PC-3 (cell line): ENCODE measurements around the gene PAFAH2. TPM values are rescaled to one million over a fixed set of nuclear protein-coding genes. Genes with fewer than 3 reads are reported as not detected.

Experiments used
- ATAC-seq: fragments of 200-7000 bp; cut with Tn5 transposase; 2 replicates; pipeline ENCODE4 v1.9.1; 2020; ENCODE audit warnings: mild to moderate bottlenecking, moderate library complexity
- BruUV-seq: library from RNA; stranded (reverse); fragments of 400-500 nt; replicated peaks from 2 replicates; lab custom pipeline; 2021; lab: Mats Ljungman, UMichigan
- CTCF ChIA-PET: fragments of 300-600 bp; sonication (Branson Sonifier 250); formaldehyde crosslinking; loops from one replicate; lab custom pipeline; 2022; ENCODE audit warnings: antibody characterized with exemption; lab: Charles Lee
- POLR2A ChIA-PET: fragments of 300-600 bp; sonication (Branson Sonifier 250); formaldehyde crosslinking; loops from one replicate; lab custom pipeline; 2022; ENCODE audit warnings: antibody characterized with exemption; ENCODE audit not compliant: unreplicated experiment; lab: Charles Lee
- DNase-seq: peaks from one replicate; pipeline ENCODE4 v3.0.0-alpha.2; 2015
- H2AFZ ChIP-seq: fragments of 300-600 bp; sonication (generic); 2 replicates; pipeline ENCODE4 v1.6.0; 2016; ENCODE audit warnings: antibody characterized with exemption, low read length
- H3F3A ChIP-seq: fragments of 300-600 bp; sonication (generic); one replicate; pipeline ENCODE4 v1.6.0; 2017; ENCODE audit warnings: antibody characterized with exemption, low read length, control low read depth, mild to moderate bottlenecking; ENCODE audit not compliant: unreplicated experiment
- H3K27ac ChIP-seq: fragments of 300-600 bp; sonication (generic); 2 replicates; pipeline ENCODE4 v1.5.1; 2016; ENCODE audit warnings: mild to moderate bottlenecking, low read length
- H3K27me3 ChIP-seq: fragments of 300-600 bp; sonication (generic); 2 replicates; pipeline ENCODE4 v1.6.1; 2016; ENCODE audit warnings: low read length, mixed read lengths
- H3K36me3 ChIP-seq: fragments of 300-600 bp; sonication (generic); 2 replicates; pipeline ENCODE4 v1.6.1; 2016; ENCODE audit warnings: low read depth, mixed run types, low read length, mixed read lengths
- H3K4me1 ChIP-seq: fragments of 300-600 bp; sonication (generic); 2 replicates; pipeline ENCODE4 v1.5.1; 2016; ENCODE audit warnings: low read length; ENCODE audit not compliant: insufficient read depth
- H3K4me2 ChIP-seq: fragments of 300-600 bp; sonication (generic); 2 replicates; pipeline ENCODE4 v1.6.0; 2016; ENCODE audit warnings: low read length
- H3K4me3 ChIP-seq: fragments of 300-600 bp; sonication (generic); 2 replicates; pipeline ENCODE4 v1.5.1; 2016; ENCODE audit warnings: mild to moderate bottlenecking, low read length, mixed read lengths
- H3K79me2 ChIP-seq: fragments of 300-600 bp; sonication (generic); 2 replicates; pipeline ENCODE4 v1.6.1; 2017; ENCODE audit warnings: low read length, mixed read lengths
- H3K9ac ChIP-seq: fragments of 300-600 bp; sonication (generic); 2 replicates; pipeline ENCODE4 v1.6.0; 2016; ENCODE audit warnings: mild to moderate bottlenecking, low read length
- H3K9me2 ChIP-seq: fragments of 300-600 bp; sonication (generic); replicated peaks from 2 replicates; pipeline ENCODE4 v1.6.1; 2016; ENCODE audit warnings: mixed run types, low read length, mixed read lengths
- H3K9me3 ChIP-seq: fragments of 300-600 bp; sonication (generic); 2 replicates; pipeline ENCODE4 v1.6.1; 2016; ENCODE audit warnings: low read length, mixed read lengths
- H4K20me1 ChIP-seq: fragments of 300-600 bp; sonication (generic); 2 replicates; pipeline ENCODE4 v1.6.1; 2016; ENCODE audit warnings: low read length, mixed read lengths
- EZH2 ChIP-seq: fragments of 300-600 bp; sonication (generic); IDR thresholded peaks from one replicate; pipeline ENCODE4 v1.6.1; 2017; ENCODE audit warnings: antibody characterized with exemption, mild to moderate bottlenecking, low read length; ENCODE audit not compliant: unreplicated experiment
- EZH2phosphoT487 ChIP-seq: fragments of 300-600 bp; sonication (generic); IDR thresholded peaks from 2 replicates; pipeline ENCODE4 v1.6.1; 2018; ENCODE audit warnings: mild to moderate bottlenecking, antibody characterized with exemption, low read length, borderline replicate concordance
- intact Hi-C: fragments of 100-400 bp; cut with micrococcal nuclease; formaldehyde crosslinking; loops from 2 replicates; pipeline ENCODE4 v1.9.0; 2023
- total RNA-seq: library from RNA; depleted of rRNA; stranded (reverse); fragments of >200 nt; gene quantifications from 2 replicates; pipeline ENCODE4 v1.2.3, GENCODE V29; 2014
- TF ChIP-seq, protein P1 (sequence below): fragments of 300-600 bp; sonication (generic); conservative IDR thresholded peaks from 2 replicates; pipeline ENCODE4 v1.5.1; 2017; ENCODE audit warnings: antibody characterized with exemption, low read depth, mild to moderate bottlenecking, low read length

Gene PAFAH2
- total RNA-seq, 1 experiment from 2014 or later, result 9.0 TPM

DNA sequence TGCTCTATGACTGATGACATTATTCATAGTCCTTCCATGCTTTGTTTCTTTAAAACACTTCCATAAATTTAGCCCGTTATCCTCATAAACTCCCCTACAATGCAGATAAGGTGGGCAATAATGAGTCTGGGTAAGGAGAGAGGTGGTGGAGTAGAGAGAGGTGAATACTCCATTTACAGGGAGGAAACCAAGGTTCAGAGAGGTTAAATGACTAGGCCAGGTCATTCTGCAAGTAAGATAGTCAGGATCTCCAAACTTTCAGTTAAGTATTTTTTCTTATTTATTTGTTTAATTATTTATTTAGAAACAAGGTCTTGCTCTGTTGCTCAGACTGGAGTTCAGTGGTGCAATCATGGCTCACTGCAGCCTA is 26.1 kb downstream of the PAFAH2 start:
- Histone ChIP-seq H3K79me2 (no peaks in the 10 kb centered on the region), H3K4me3 (no peak overlapping the region), H2AFZ (no peak overlapping the region), H3K9me3 (no peaks in the 10 kb centered on the region), H4K20me1 (no peaks in the 10 kb centered on the region), H3F3A (no peaks in the 10 kb centered on the region), H3K4me1 (no peaks in the 10 kb centered on the region), H3K36me3 (peaks cover 3% of the 10 kb centered on the region), H3K9me2 (no peaks in the 10 kb centered on the region), H3K27me3 (no peaks in the 10 kb centered on the region), H3K4me2 (no peak overlapping the region), H3K9ac (no peak overlapping the region), H3K27ac (no peak overlapping the region)
- ATAC-seq (no peak), DNase-seq (no peak)
- BruUV-seq, result no TSS peak
- POLR2A ChIA-PET, result no interaction called here
- TF ChIP-seq, protein P1, sequence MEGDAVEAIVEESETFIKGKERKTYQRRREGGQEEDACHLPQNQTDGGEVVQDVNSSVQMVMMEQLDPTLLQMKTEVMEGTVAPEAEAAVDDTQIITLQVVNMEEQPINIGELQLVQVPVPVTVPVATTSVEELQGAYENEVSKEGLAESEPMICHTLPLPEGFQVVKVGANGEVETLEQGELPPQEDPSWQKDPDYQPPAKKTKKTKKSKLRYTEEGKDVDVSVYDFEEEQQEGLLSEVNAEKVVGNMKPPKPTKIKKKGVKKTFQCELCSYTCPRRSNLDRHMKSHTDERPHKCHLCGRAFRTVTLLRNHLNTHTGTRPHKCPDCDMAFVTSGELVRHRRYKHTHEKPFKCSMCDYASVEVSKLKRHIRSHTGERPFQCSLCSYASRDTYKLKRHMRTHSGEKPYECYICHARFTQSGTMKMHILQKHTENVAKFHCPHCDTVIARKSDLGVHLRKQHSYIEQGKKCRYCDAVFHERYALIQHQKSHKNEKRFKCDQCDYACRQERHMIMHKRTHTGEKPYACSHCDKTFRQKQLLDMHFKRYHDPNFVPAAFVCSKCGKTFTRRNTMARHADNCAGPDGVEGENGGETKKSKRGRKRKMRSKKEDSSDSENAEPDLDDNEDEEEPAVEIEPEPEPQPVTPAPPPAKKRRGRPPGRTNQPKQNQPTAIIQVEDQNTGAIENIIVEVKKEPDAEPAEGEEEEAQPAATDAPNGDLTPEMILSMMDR, result no peak
- TF ChIP-seq EZH2 (no peak), EZH2phosphoT487 (no peak)
- intact Hi-C loops, result no loop called here
- CTCF ChIA-PET, result no interaction called here

DNA sequence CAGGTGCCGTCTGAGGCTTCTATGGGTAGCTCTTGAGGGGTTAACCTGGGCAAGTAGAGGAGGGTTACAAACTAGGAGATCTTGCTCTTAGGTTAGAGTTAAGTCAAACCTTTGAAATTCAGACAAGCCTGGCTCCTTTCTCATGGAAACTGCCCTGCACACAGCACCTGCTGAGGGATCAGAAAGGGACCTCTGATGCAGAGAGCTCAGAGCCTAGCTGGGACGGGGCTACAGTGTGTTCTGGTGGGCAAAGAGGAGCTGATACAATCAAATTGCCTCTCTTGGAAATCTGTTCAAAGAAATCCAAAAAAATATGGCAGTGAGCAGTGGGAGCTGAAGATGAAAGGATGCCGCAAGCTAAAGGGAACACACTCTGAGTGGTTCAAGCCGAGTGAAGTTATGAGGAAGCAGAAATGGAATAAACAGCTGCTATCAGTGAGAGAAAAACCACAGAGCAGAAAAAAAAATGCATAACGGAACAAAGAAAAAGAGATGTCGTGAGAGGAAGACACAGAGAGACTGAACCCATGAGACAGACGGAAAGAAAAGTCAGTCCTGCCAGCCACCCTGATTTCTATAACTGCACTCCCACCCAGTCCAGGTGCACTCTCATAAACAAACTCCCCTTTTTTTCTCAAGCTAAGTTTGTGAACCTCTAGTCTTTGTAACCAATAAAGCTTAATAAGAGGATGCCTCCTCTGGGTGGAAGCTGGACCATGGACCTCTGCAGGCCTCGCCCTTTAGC is 26.6 kb downstream of the PAFAH2 start:
- no peaks in the 10 kb centered on the region for H4K20me1 ChIP-seq
- DNase-seq, result no peak
- no TSS peak for BruUV-seq
- POLR2A ChIA-PET, result no interaction called here
- no peaks in the 10 kb centered on the region for H3K9me2 ChIP-seq
- H3K4me1 ChIP-seq, result no peaks in the 10 kb centered on the region
- H3K27ac ChIP-seq, result no peak overlapping the region
- no peaks in the 10 kb centered on the region for H3F3A ChIP-seq
- H3K9me3 ChIP-seq, result no peaks in the 10 kb centered on the region
- no peak for TF ChIP-seq EZH2phosphoT487
- no peak for TF ChIP-seq EZH2
- TF ChIP-seq, protein P1, result no peak
- H3K4me3 ChIP-seq, result no peak overlapping the region
- H3K4me2 ChIP-seq, result no peak overlapping the region
- CTCF ChIA-PET, result no interaction called here
- H3K79me2 ChIP-seq, result no peaks in the 10 kb centered on the region
- no peak for ATAC-seq
- intact Hi-C loops, result no loop called here
- H3K9ac ChIP-seq, result no peak overlapping the region
- no peaks in the 10 kb centered on the region; the same call in 1 of the 2 replicates for H3K36me3 ChIP-seq
- H3K27me3 ChIP-seq, result no peaks in the 10 kb centered on the region
- no peak overlapping the region for H2AFZ ChIP-seq

DNA sequence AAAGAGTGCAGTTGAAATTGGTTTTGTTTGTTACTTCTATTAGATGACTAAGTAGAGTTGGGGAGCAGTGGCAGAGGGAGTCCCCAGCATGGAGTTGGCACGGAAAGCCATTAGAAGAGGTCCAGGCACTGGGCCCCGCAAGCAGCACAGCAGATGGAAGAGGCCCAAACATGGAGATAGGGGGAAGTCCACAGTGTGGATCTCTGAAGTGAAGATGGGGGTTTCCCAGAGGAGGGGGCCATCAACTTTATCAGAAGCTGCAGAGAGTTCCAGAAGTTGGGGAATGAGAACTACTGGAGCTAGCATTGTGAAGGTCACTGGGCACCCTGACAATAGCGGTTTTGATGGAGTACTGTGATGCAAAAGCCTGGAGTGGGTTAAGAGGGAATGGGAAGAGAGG is 30.6 kb downstream of the PAFAH2 start:
- no peak overlapping the region for H3K9ac ChIP-seq
- H3K4me1 ChIP-seq, result no peaks in the 10 kb centered on the region
- POLR2A ChIA-PET, result interaction anchor here (0.7 kb wide), 1 partner anchor 19 kb away, joined by 6 read pairs; no protein-coding TSS in a partner anchor
- H3K27ac ChIP-seq, result no peak overlapping the region
- no peak for TF ChIP-seq EZH2
- TF ChIP-seq, protein P1, result no peak
- no peak for TF ChIP-seq EZH2phosphoT487
- DNase-seq (no peak), ATAC-seq (no peak)
- no peaks in the 10 kb centered on the region for H4K20me1 ChIP-seq
- no peaks in the 10 kb centered on the region for H3K9me2 ChIP-seq
- H3K36me3 ChIP-seq, result no peaks in the 10 kb centered on the region
- H2AFZ ChIP-seq, result no peak overlapping the region
- no peaks in the 10 kb centered on the region for H3F3A ChIP-seq
- no peaks in the 10 kb centered on the region for H3K79me2 ChIP-seq
- intact Hi-C loops, result no loop called here
- no peaks in the 10 kb centered on the region for H3K9me3 ChIP-seq
- no peak overlapping the region for H3K4me3 ChIP-seq
- BruUV-seq, result no TSS peak
- no peak overlapping the region for H3K4me2 ChIP-seq
- CTCF ChIA-PET, result no interaction called here
- H3K27me3 ChIP-seq, result no peaks in the 10 kb centered on the region
